Measurements from ENCODE around the gene ADTRP.
"Not testable (repeated sequence)": the region's sequence is repeated elsewhere in the genome, so short reads cannot be mapped to it uniquely, and the experiment has no call there.

The ADTRP gene

GRCh38 chr6:11805259-11806053 is 26.9 kb upstream of the ADTRP start:
- Histone ChIP-seq H4K20me1 (no peaks in the 10 kb centered on the region), H3K9me3 (replicated peaks in 1 of 11) (no peaks in the 10 kb centered on the region), H3K9ac (no peak overlapping the region), H3K27ac (no peak overlapping the region), H3K4me3 (no peak overlapping the region), H3K4me2 (no peak overlapping the region), H3K4me1 (peaks cover 0 to 10% (median 0%) of the 10 kb centered on the region in 10 experiments; a peak in 4 of 20 replicates), H3K36me3 (no peaks in the 10 kb centered on the region), H3K27me3 (no peaks in the 10 kb centered on the region)
- TF ChIP-seq Cebpa-rat (IDR thresholded peaks at IDR 0.05): no peak

- Histone ChIP-seq H4K20me1 (no peaks in the 10 kb centered on the region), H3K27me3 (no peaks in the 10 kb centered on the region), H3K9me3 (replicated peaks in 1 of 11) (no peaks in the 10 kb centered on the region), H3K4me2 (no peak overlapping the region), H3K27ac (no peak overlapping the region), H3K4me3 (no peak overlapping the region), H3K36me3 (no peaks in the 10 kb centered on the region), H3K4me1 (peaks cover 0 to 3% (median 0%) of the 10 kb centered on the region in 10 experiments; a peak in 4 of 20 replicates), H3K9ac (no peak overlapping the region)
- no peak for TF ChIP-seq Cebpa-rat (IDR thresholded peaks at IDR 0.05)
Measured at GRCh38 chr6:11804701-11805100, 26.1 kb upstream of the ADTRP start.

GRCh38 chr6:11804135-11804534 is 25.5 kb upstream of the ADTRP start:
- H3K4me2 ChIP-seq: no peak overlapping the region
- no peaks in the 10 kb centered on the region for H3K27me3 ChIP-seq
- H3K27ac ChIP-seq: no peak overlapping the region
- H3K9me3 ChIP-seq (replicated peaks in 1 of 11): no peaks in the 10 kb centered on the region
- H3K36me3 ChIP-seq: no peaks in the 10 kb centered on the region
- no peaks in the 10 kb centered on the region for H4K20me1 ChIP-seq
- H3K4me1 ChIP-seq: no peaks in the 10 kb centered on the region
- no peak overlapping the region for H3K9ac ChIP-seq
- no peak overlapping the region for H3K4me3 ChIP-seq
- TF ChIP-seq Cebpa-rat (IDR thresholded peaks at IDR 0.05): no peak

- Histone ChIP-seq H3K4me2 (no peak overlapping the region), H3K36me3 (no peaks in the 10 kb centered on the region), H3K27ac (no peak overlapping the region), H3K4me1 (no peaks in the 10 kb centered on the region), H3K9ac (no peak overlapping the region), H3K27me3 (no peaks in the 10 kb centered on the region), H3K4me3 (no peak overlapping the region), H4K20me1 (no peaks in the 10 kb centered on the region), H3K9me3 (replicated peaks in 1 of 11) (no peaks in the 10 kb centered on the region)
- TF ChIP-seq Cebpa-rat (IDR thresholded peaks at IDR 0.05): no peak
Measured at GRCh38 chr6:11803591-11803971, 25.0 kb upstream of the ADTRP start.

GRCh38 chr6:11802886-11803590 is 24.4 kb upstream of the ADTRP start:
- Histone ChIP-seq H3K9me3 (replicated peaks in 1 of 11) (no peaks in the 10 kb centered on the region), H3K9ac (no peak overlapping the region), H3K4me2 (no peak overlapping the region), H3K4me1 (no peaks in the 10 kb centered on the region), H3K27me3 (no peaks in the 10 kb centered on the region), H3K27ac (no peak overlapping the region), H3K4me3 (no peak overlapping the region), H3K36me3 (no peaks in the 10 kb centered on the region), H4K20me1 (no peaks in the 10 kb centered on the region)
- TF ChIP-seq Cebpa-rat (IDR thresholded peaks at IDR 0.05): no peak

GRCh38 chr6:11800531-11800930 is 21.9 kb upstream of the ADTRP start:
- H3K4me3 ChIP-seq; H4K20me1 ChIP-seq; H3K9ac ChIP-seq; H3K9me3 ChIP-seq (replicated peaks in 1 of 11); H3K4me2 ChIP-seq; H3K36me3 ChIP-seq; H3K4me1 ChIP-seq; H3K27me3 ChIP-seq; H3K27ac ChIP-seq: not testable (repeated sequence)

GRCh38 chr6:11798538-11798937 is 19.9 kb upstream of the ADTRP start:
- Histone ChIP-seq H3K27me3 (no peaks in the 10 kb centered on the region), H3K4me1 (peaks cover 0 to 9% (median 0%) of the 10 kb centered on the region in 10 experiments; a peak in 3 of 20 replicates), H3K9me3 (replicated peaks in 1 of 11) (peaks cover 10 to 28% (median 22%) of the 10 kb centered on the region in 11 experiments), H3K36me3 (0 out of 22 replicates have a peak, but pooled peaks cover 0 to 3% (median 0%) of the 10 kb centered on the region in 11 experiments), H3K4me2 (no peak overlapping the region), H3K4me3 (no peak overlapping the region), H3K27ac (no peak overlapping the region), H4K20me1 (no peaks in the 10 kb centered on the region), H3K9ac (no peak overlapping the region)
- TF ChIP-seq Cebpa-rat (IDR thresholded peaks at IDR 0.05): no peak

GRCh38 chr6:11798096-11798495 is 19.5 kb upstream of the ADTRP start:
- 0 out of 22 replicates have a peak, but pooled peaks cover 0 to 3% (median 0%) of the 10 kb centered on the region in 11 experiments for H3K36me3 ChIP-seq
- peaks cover 0 to 9% (median 1%) of the 10 kb centered on the region in 10 experiments; a peak in 8 of 20 replicates for H3K4me1 ChIP-seq
- peaks cover 10 to 29% (median 25%) of the 10 kb centered on the region in 11 experiments for H3K9me3 ChIP-seq (replicated peaks in 1 of 11)
- H3K9ac ChIP-seq: no peak overlapping the region
- H3K4me2 ChIP-seq: no peak overlapping the region
- TF ChIP-seq Cebpa-rat (IDR thresholded peaks at IDR 0.05): no peak
- no peak overlapping the region for H3K4me3 ChIP-seq
- H3K27me3 ChIP-seq: no peaks in the 10 kb centered on the region
- no peak overlapping the region for H3K27ac ChIP-seq
- no peaks in the 10 kb centered on the region for H4K20me1 ChIP-seq

GRCh38 chr6:11796829-11797228 is 18.2 kb upstream of the ADTRP start:
- H3K27ac ChIP-seq: no peak overlapping the region
- no peaks in the 10 kb centered on the region for H4K20me1 ChIP-seq
- H3K4me2 ChIP-seq: no peak overlapping the region
- 0 out of 22 replicates have a peak, but pooled peaks cover 0 to 3% (median 0%) of the 10 kb centered on the region in 11 experiments for H3K36me3 ChIP-seq
- H3K9me3 ChIP-seq (replicated peaks in 1 of 11): peaks cover 10 to 40% (median 35%) of the 10 kb centered on the region in 11 experiments
- TF ChIP-seq Cebpa-rat (IDR thresholded peaks at IDR 0.05): no peak
- H3K27me3 ChIP-seq: no peaks in the 10 kb centered on the region
- no peak overlapping the region for H3K9ac ChIP-seq
- H3K4me3 ChIP-seq: no peak overlapping the region
- H3K4me1 ChIP-seq: peaks cover 4 to 16% (median 10%) of the 10 kb centered on the region in 10 experiments; a peak in 16 of 20 replicates
